Tibial nerve (tissue), 4 donors: Measurements from ENCODE around the gene MAPRE2. TPM values are rescaled to one million over a fixed set of nuclear protein-coding genes. Genes with fewer than 3 reads are reported as not detected.
"Not testable (repeated sequence)": the region's sequence is repeated elsewhere in the genome, so short reads cannot be mapped to it uniquely, and the experiment has no call there.

Source experiments
- DNase-seq, 2 donors: peaks; one replicate each; pipeline ENCODE4 v3.0.0-alpha.2; 2019; ENCODE audit warnings: low spot score in 2 of 2
- H3K27ac ChIP-seq, 4 donors: fragments of 200-600 bp; sonication (generic) in 3 of 4; one replicate each; pipeline ENCODE4 v1.5.1; 2017 to 2019; ENCODE audit warnings: mild to moderate bottlenecking in 1 of 4
- H3K27me3 ChIP-seq, 2 donors: fragments of 200-600 bp; sonication (generic) in 1 of 2; one replicate each; pipeline versions ENCODE4 v1.5.1 to v1.6.0; 2017 to 2019
- H3K36me3 ChIP-seq, 3 donors: fragments of 200-600 bp; sonication (generic); one replicate each; pipeline ENCODE4 v1.5.1; 2018 to 2019
- H3K4me1 ChIP-seq, 4 donors: fragments of 200-600 bp; sonication (generic) in 3 of 4; one replicate each; pipeline ENCODE4 v1.5.1; 2017 to 2019
- H3K4me3 ChIP-seq, 4 donors: fragments of 200-600 bp; sonication (generic) in 3 of 4; one replicate each; pipeline ENCODE4 v1.5.1; 2017 to 2019; ENCODE audit warnings: mild to moderate bottlenecking in 1 of 4, moderate library complexity in 1 of 4
- H3K9me3 ChIP-seq, 4 donors: fragments of 200-600 bp; sonication (generic) in 3 of 4; one replicate each; pipeline ENCODE4 v1.5.1; 2017 to 2019
- CTCF ChIP-seq, 5 experiments: fragments of 200-600 bp in 3 of 5; fragments of 450-650 bp in 2 of 5; sonication (generic) in 3 of 5; IDR thresholded peaks; one replicate each; pipeline ENCODE4 v1.5.1; 2016 to 2019; ENCODE audit warnings: antibody characterized with exemption in 5 of 5, mild to moderate bottlenecking in 3 of 5, moderate library complexity in 2 of 5
- EP300 ChIP-seq, 2 donors: sonication (generic); formaldehyde crosslinking; IDR thresholded peaks; one replicate each; pipeline ENCODE4 v1.6.1; 2017; ENCODE audit warnings: antibody characterized with exemption in 2 of 2, mild to moderate bottlenecking in 1 of 2
- POLR2A ChIP-seq, 2 donors: fragments of 450-650 bp; IDR thresholded peaks; one replicate each; pipeline ENCODE4 v1.6.1; 2017; ENCODE audit warnings: antibody characterized with exemption in 2 of 2, mild to moderate bottlenecking in 2 of 2, moderate library complexity in 2 of 2
- WGBS, 2 donors: methylation state at CpG; one replicate each; pipeline ENCODE4 v1.1.5; 2018; 5-methylcytosine and 5-hydroxymethylcytosine counted together
- total RNA-seq, 4 donors: library from RNA; depleted of rRNA; stranded (reverse); fragments of >200 nt; gene quantifications; one replicate each; pipeline ENCODE4 v1.1.0, GENCODE V29; 2016

Gene MAPRE2
- total RNA-seq, 4 donors from 2014 or later = 18.9 to 33.3 (median 29.4) TPM

GRCh38 chr18:35141567-35142274, 100.5 kb downstream of the MAPRE2 start:
- no peak overlapping the region for H3K4me3 ChIP-seq
- peaks cover 0 to 28% (median 7%) of the 10 kb centered on the region in 4 donors for H3K4me1 ChIP-seq
- H3K27ac ChIP-seq = no peak overlapping the region
- H3K9me3 ChIP-seq = no peaks in the 10 kb centered on the region
- H3K27me3 ChIP-seq = no peaks in the 10 kb centered on the region
- WGBS, 2 donors = 88 to 91% methylated on average over 6 of the region's 6 CpGs
- peaks cover 0 to 25% (median 0%) of the 10 kb centered on the region in 3 donors for H3K36me3 ChIP-seq
- DNase-seq = no peak
- TF ChIP-seq CTCF (IDR thresholded peaks at IDR 0.05) (no peak), EP300 (IDR thresholded peaks at IDR 0.05) (no peak), POLR2A (IDR thresholded peaks at IDR 0.05) (no peak)

GRCh38 chr18:35142275-35142615, 101.0 kb downstream of the MAPRE2 start:
- H3K36me3 ChIP-seq = peaks cover 0 to 24% (median 0%) of the 10 kb centered on the region in 3 donors
- no peak overlapping the region for H3K27ac ChIP-seq
- H3K4me3 ChIP-seq = no peak overlapping the region
- TF ChIP-seq POLR2A (IDR thresholded peaks at IDR 0.05) = no peak
- TF ChIP-seq EP300 (IDR thresholded peaks at IDR 0.05) = no peak
- H3K4me1 ChIP-seq = peaks cover 0 to 28% (median 7%) of the 10 kb centered on the region in 4 donors
- DNase-seq = no peak
- H3K27me3 ChIP-seq = no peaks in the 10 kb centered on the region
- WGBS, 2 donors = 86 to 93% methylated on average over 1 of the region's 1 CpG
- no peaks in the 10 kb centered on the region for H3K9me3 ChIP-seq

GRCh38 chr18:35143622-35144596, 102.7 kb downstream of the MAPRE2 start:
- peak overlapping the region in 2 of 4 donors; percentile 8 to 76 for H3K27ac ChIP-seq
- no peaks in the 10 kb centered on the region for H3K9me3 ChIP-seq
- peak in 1 of 2 donors; percentile 68 for DNase-seq
- WGBS, 2 donors = 28 to 33% methylated on average over 8 of the region's 8 CpGs
- H3K4me3 ChIP-seq = no peak overlapping the region
- no peaks in the 10 kb centered on the region for H3K27me3 ChIP-seq
- peaks cover 0 to 24% (median 7%) of the 10 kb centered on the region in 4 donors for H3K4me1 ChIP-seq
- TF ChIP-seq POLR2A (IDR thresholded peaks at IDR 0.05) = no peak
- TF ChIP-seq EP300 (IDR thresholded peaks at IDR 0.05) = peak in 1 of 2 donors; percentile 42
- TF ChIP-seq CTCF (IDR thresholded peaks at IDR 0.05) = peak; percentile 60 to 81 (median 72)
- peaks cover 0 to 20% (median 0%) of the 10 kb centered on the region in 3 donors for H3K36me3 ChIP-seq

GRCh38 chr18:35144698-35145097, 103.5 kb downstream of the MAPRE2 start:
- Histone ChIP-seq H3K36me3 (peaks cover 0 to 20% (median 0%) of the 10 kb centered on the region in 3 donors), H3K27ac (peak overlapping the region in 2 of 4 donors; percentile 8 to 76), H3K9me3 (no peaks in the 10 kb centered on the region), H3K27me3 (no peaks in the 10 kb centered on the region), H3K4me1 (peaks cover 0 to 20% (median 7%) of the 10 kb centered on the region in 4 donors), H3K4me3 (no peak overlapping the region)
- TF ChIP-seq POLR2A (IDR thresholded peaks at IDR 0.05) (no peak), CTCF (IDR thresholded peaks at IDR 0.05) (no peak), EP300 (IDR thresholded peaks at IDR 0.05) (no peak)
- 43 to 56% methylated on average over 4 of the region's 4 CpGs for WGBS, 2 donors
- no peak for DNase-seq

- 96% methylated on average over 3 of the region's 3 CpGs for WGBS, 2 donors
- not testable (repeated sequence) for DNase-seq, H3K36me3 ChIP-seq, H3K9me3 ChIP-seq, H3K4me1 ChIP-seq, H3K27ac ChIP-seq, H3K4me3 ChIP-seq, H3K27me3 ChIP-seq
Observed at GRCh38 chr18:35150195-35150594, 109.0 kb downstream of the MAPRE2 start.
